ENCODE results near the gene GLB1L2.

Gene GLB1L2

DNA sequence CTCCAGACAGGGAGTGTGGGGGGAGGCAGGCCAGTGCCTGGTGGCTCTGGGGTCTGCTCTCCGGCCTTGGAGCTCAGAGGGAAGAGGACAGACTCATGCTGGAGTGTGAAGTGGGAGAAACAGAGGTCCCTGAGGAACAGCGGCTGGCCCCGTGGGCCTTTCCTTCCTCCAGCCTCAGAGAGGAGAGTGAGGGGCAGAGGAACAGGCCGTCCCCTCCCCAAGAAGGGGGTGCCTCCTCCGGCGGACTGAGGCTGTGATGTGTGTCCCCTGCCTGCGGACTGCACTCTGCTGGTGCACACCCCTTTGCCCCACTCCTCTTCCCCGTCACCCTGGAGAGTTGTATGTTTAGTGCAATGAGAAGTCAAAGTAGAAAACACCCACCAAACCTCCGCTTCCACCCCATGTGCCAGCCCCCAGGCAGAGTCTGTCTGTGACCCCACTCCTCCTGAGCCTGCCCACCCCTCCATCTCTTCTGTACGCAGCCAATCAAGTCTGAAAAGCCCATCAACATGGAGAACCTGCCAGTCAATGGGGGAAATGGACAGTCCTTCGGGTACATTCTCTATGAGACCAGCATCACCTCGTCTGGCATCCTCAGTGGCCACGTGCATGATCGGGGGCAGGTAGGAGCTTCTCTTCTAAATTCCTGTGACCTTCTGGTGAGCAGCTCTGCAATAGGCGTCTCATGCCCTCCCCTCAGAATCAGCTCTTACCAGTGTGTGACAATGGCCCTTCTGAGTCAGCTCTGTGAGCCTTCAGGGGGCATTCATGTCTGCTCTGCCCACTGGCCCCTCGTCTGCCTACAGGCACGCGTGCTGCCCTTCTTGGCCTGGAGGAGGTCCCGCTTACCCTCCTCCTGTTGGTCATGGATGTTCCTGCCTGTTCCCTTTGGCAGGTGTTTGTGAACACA, 39.0 kb downstream of the GLB1L2 start:
- no peak overlapping the region for H3K4ac ChIP-seq (ENCODE audit: low read depth, low read length)
- no peak overlapping the region for H2BK120ac ChIP-seq (ENCODE audit: low read depth, low read length)
- H3K27ac ChIP-seq (ENCODE audit: low read depth, low read length) = no peak overlapping the region
- no peak overlapping the region for H3K56ac ChIP-seq (ENCODE audit: low read length)
- no peak overlapping the region for H2AK5ac ChIP-seq (ENCODE audit: low read length)
- no peak overlapping the region for H3K18ac ChIP-seq (ENCODE audit: low read length)
- WGBS (ENCODE audit: extremely low coverage, insufficient coverage, low lambda C conversion rate) = no CpG with 5 or more reads among the region's 19 CpGs
- no peak overlapping the region for H2BK15ac ChIP-seq (replicated peaks; ENCODE audit: low read depth)
- no peaks in the 10 kb centered on the region for H3K27me3 ChIP-seq (ENCODE audit: insufficient read depth, low read length, poor library complexity)
- no peaks in the 10 kb centered on the region for H3K4me1 ChIP-seq (ENCODE audit: control insufficient read depth, low read depth, low read length)
- DNase-seq = no peak
- no peaks in the 10 kb centered on the region for H3K79me1 ChIP-seq (ENCODE audit: low read length)
- H3K79me2 ChIP-seq (ENCODE audit: control insufficient read depth, insufficient read depth, low read length) = no peaks in the 10 kb centered on the region
- H3K9ac ChIP-seq (ENCODE audit: low read length) = no peak overlapping the region
- no peak overlapping the region for H3K4me2 ChIP-seq (ENCODE audit: low read length)
- no peaks in the 10 kb centered on the region for H3K36me3 ChIP-seq (ENCODE audit: control insufficient read depth, insufficient read depth, low read length)
- no peak overlapping the region for H2BK5ac ChIP-seq (ENCODE audit: low read length)
- no peak overlapping the region for H3K23ac ChIP-seq (ENCODE audit: low read length)
- H3K4me3 ChIP-seq (ENCODE audit: low read length) = no peak overlapping the region
- H4K8ac ChIP-seq (ENCODE audit: low read depth, low read length) = no peak overlapping the region
- no peak overlapping the region for H4K5ac ChIP-seq (ENCODE audit: low read length)

DNA sequence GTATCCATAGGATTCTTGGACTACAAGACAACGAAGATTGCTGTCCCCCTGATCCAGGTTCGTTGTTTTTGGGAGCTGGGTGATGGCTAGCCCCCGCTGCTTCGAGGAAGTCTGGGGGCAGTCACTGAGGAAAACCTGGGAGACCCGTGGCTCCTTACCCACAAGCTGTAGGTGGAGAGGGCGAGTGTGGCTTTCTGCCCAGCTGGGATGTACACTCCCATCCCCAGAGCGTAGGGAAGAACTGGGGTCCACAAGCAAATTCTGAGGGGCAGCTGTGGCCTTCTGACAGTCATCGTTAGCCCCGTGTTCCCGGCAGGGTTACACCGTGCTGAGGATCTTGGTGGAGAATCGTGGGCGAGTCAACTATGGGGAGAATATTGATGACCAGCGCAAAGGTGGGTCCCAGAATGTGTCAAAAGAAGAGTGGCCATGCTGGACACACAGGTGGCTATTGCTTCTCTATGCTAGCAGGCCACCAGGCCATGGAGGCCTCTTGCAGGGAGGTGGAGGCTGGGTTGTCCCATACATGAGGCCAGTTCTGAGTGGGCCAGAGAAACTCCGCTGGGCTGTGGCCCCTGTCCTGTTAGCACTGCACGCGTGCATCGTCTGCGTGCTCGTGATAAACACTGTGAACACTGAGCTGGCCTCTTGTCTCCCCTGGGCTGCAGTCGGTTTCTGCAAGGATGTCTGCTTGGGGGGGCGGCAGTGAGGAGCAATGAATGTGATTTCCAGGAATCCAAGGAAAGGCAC, 39.8 kb downstream of the GLB1L2 start:
- H3K27ac ChIP-seq (ENCODE audit: low read depth, low read length) = no peak overlapping the region
- no peak overlapping the region for H3K56ac ChIP-seq (ENCODE audit: low read length)
- no peaks in the 10 kb centered on the region for H3K79me2 ChIP-seq (ENCODE audit: control insufficient read depth, insufficient read depth, low read length)
- H3K79me1 ChIP-seq (ENCODE audit: low read length) = no peaks in the 10 kb centered on the region
- no peak overlapping the region for H2AK5ac ChIP-seq (ENCODE audit: low read length)
- H3K4me2 ChIP-seq (ENCODE audit: low read length) = no peak overlapping the region
- no peak overlapping the region for H2BK15ac ChIP-seq (replicated peaks; ENCODE audit: low read depth)
- no peak overlapping the region for H3K9ac ChIP-seq (ENCODE audit: low read length)
- no peak overlapping the region for H3K4ac ChIP-seq (ENCODE audit: low read depth, low read length)
- H3K36me3 ChIP-seq (ENCODE audit: control insufficient read depth, insufficient read depth, low read length) = no peaks in the 10 kb centered on the region
- no peak overlapping the region for H2BK5ac ChIP-seq (ENCODE audit: low read length)
- no peak overlapping the region for H2BK120ac ChIP-seq (ENCODE audit: low read depth, low read length)
- no peak overlapping the region for H3K4me3 ChIP-seq (ENCODE audit: low read length)
- no peak overlapping the region for H4K8ac ChIP-seq (ENCODE audit: low read depth, low read length)
- H4K5ac ChIP-seq (ENCODE audit: low read length) = no peak overlapping the region
- H3K27me3 ChIP-seq (ENCODE audit: insufficient read depth, low read length, poor library complexity) = no peaks in the 10 kb centered on the region
- DNase-seq = no peak
- WGBS (ENCODE audit: extremely low coverage, insufficient coverage, low lambda C conversion rate) = no CpG with 5 or more reads among the region's 22 CpGs
- H3K18ac ChIP-seq (ENCODE audit: low read length) = no peak overlapping the region
- no peaks in the 10 kb centered on the region for H3K4me1 ChIP-seq (ENCODE audit: control insufficient read depth, low read depth, low read length)
- no peak overlapping the region for H3K23ac ChIP-seq (ENCODE audit: low read length)

GRCh38 chr11:134372536-134372935, 40.7 kb downstream of the GLB1L2 start:
- no peak for DNase-seq
- no peak overlapping the region for H3K4me2 ChIP-seq (ENCODE audit: low read length)
- no peaks in the 10 kb centered on the region for H3K27me3 ChIP-seq (ENCODE audit: insufficient read depth, low read length, poor library complexity)
- H3K56ac ChIP-seq (ENCODE audit: low read length) = no peak overlapping the region
- H3K79me2 ChIP-seq (ENCODE audit: control insufficient read depth, insufficient read depth, low read length) = no peaks in the 10 kb centered on the region
- no peak overlapping the region for H3K4ac ChIP-seq (ENCODE audit: low read depth, low read length)
- no peak overlapping the region for H4K5ac ChIP-seq (ENCODE audit: low read length)
- H3K9ac ChIP-seq (ENCODE audit: low read length) = no peak overlapping the region
- no peak overlapping the region for H2BK120ac ChIP-seq (ENCODE audit: low read depth, low read length)
- no peak overlapping the region for H2BK5ac ChIP-seq (ENCODE audit: low read length)
- no peak overlapping the region for H4K8ac ChIP-seq (ENCODE audit: low read depth, low read length)
- no peak overlapping the region for H3K18ac ChIP-seq (ENCODE audit: low read length)
- no peaks in the 10 kb centered on the region for H3K4me1 ChIP-seq (ENCODE audit: control insufficient read depth, low read depth, low read length)
- no peaks in the 10 kb centered on the region for H3K79me1 ChIP-seq (ENCODE audit: low read length)
- no peak overlapping the region for H2BK15ac ChIP-seq (replicated peaks; ENCODE audit: low read depth)
- no peaks in the 10 kb centered on the region for H3K36me3 ChIP-seq (ENCODE audit: control insufficient read depth, insufficient read depth, low read length)
- H3K23ac ChIP-seq (ENCODE audit: low read length) = no peak overlapping the region
- no CpG with 5 or more reads among the region's 10 CpGs for WGBS (ENCODE audit: extremely low coverage, insufficient coverage, low lambda C conversion rate)
- no peak overlapping the region for H3K27ac ChIP-seq (ENCODE audit: low read depth, low read length)
- no peak overlapping the region for H2AK5ac ChIP-seq (ENCODE audit: low read length)
- H3K4me3 ChIP-seq (ENCODE audit: low read length) = no peak overlapping the region

GRCh38 chr11:134372961-134373360, 41.2 kb downstream of the GLB1L2 start:
- no peak overlapping the region for H3K27ac ChIP-seq (ENCODE audit: low read depth, low read length)
- H3K4me2 ChIP-seq (ENCODE audit: low read length) = no peak overlapping the region
- H3K79me2 ChIP-seq (ENCODE audit: control insufficient read depth, insufficient read depth, low read length) = no peaks in the 10 kb centered on the region
- no peak overlapping the region for H3K4ac ChIP-seq (ENCODE audit: low read depth, low read length)
- no CpG with 5 or more reads among the region's 8 CpGs for WGBS (ENCODE audit: extremely low coverage, insufficient coverage, low lambda C conversion rate)
- no peaks in the 10 kb centered on the region for H3K4me1 ChIP-seq (ENCODE audit: control insufficient read depth, low read depth, low read length)
- H3K27me3 ChIP-seq (ENCODE audit: insufficient read depth, low read length, poor library complexity) = no peaks in the 10 kb centered on the region
- H2BK120ac ChIP-seq (ENCODE audit: low read depth, low read length) = no peak overlapping the region
- H3K56ac ChIP-seq (ENCODE audit: low read length) = no peak overlapping the region
- H4K8ac ChIP-seq (ENCODE audit: low read depth, low read length) = no peak overlapping the region
- no peak overlapping the region for H3K4me3 ChIP-seq (ENCODE audit: low read length)
- no peaks in the 10 kb centered on the region for H3K36me3 ChIP-seq (ENCODE audit: control insufficient read depth, insufficient read depth, low read length)
- H3K18ac ChIP-seq (ENCODE audit: low read length) = no peak overlapping the region
- H2BK5ac ChIP-seq (ENCODE audit: low read length) = no peak overlapping the region
- H3K9ac ChIP-seq (ENCODE audit: low read length) = no peak overlapping the region
- no peak overlapping the region for H2AK5ac ChIP-seq (ENCODE audit: low read length)
- no peak overlapping the region for H2BK15ac ChIP-seq (replicated peaks; ENCODE audit: low read depth)
- H3K23ac ChIP-seq (ENCODE audit: low read length) = no peak overlapping the region
- no peak overlapping the region for H4K5ac ChIP-seq (ENCODE audit: low read length)
- no peak for DNase-seq
- no peaks in the 10 kb centered on the region for H3K79me1 ChIP-seq (ENCODE audit: low read length)

- Histone ChIP-seq H2BK5ac (ENCODE audit: low read length) (no peak overlapping the region), H3K4me2 (ENCODE audit: low read length) (no peak overlapping the region), H3K56ac (ENCODE audit: low read length) (no peak overlapping the region), H3K4ac (ENCODE audit: low read depth, low read length) (no peak overlapping the region), H3K27me3 (ENCODE audit: insufficient read depth, low read length, poor library complexity) (no peaks in the 10 kb centered on the region), H3K27ac (ENCODE audit: low read depth, low read length) (no peak overlapping the region), H4K8ac (ENCODE audit: low read depth, low read length) (no peak overlapping the region), H2AK5ac (ENCODE audit: low read length) (no peak overlapping the region), H2BK15ac (replicated peaks; ENCODE audit: low read depth) (no peak overlapping the region), H3K23ac (ENCODE audit: low read length) (no peak overlapping the region), H3K4me1 (ENCODE audit: control insufficient read depth, low read depth, low read length) (no peaks in the 10 kb centered on the region), H3K79me2 (ENCODE audit: control insufficient read depth, insufficient read depth, low read length) (no peaks in the 10 kb centered on the region), H3K18ac (ENCODE audit: low read length) (no peak overlapping the region), H3K9ac (ENCODE audit: low read length) (no peak overlapping the region), H3K4me3 (ENCODE audit: low read length) (no peak overlapping the region), H2BK120ac (ENCODE audit: low read depth, low read length) (no peak overlapping the region), H3K36me3 (ENCODE audit: control insufficient read depth, insufficient read depth, low read length) (no peaks in the 10 kb centered on the region), H3K79me1 (ENCODE audit: low read length) (no peaks in the 10 kb centered on the region), H4K5ac (ENCODE audit: low read length) (no peak overlapping the region)
- no CpG with 5 or more reads among the region's 14 CpGs for WGBS (ENCODE audit: extremely low coverage, insufficient coverage, low lambda C conversion rate)
- DNase-seq = no peak
Measured at GRCh38 chr11:134373591-134374052, 41.8 kb downstream of the GLB1L2 start.
